Choroid plexus epithelial cell (primary cell): ENCODE measurements around the gene SPATC1L.

Source experiments
- DNase-seq: peaks from one replicate; pipeline ENCODE4 v3.0.0-alpha.2; 2010; ENCODE audit warnings: low read depth
- H3K4me3 ChIP-seq: 2 replicates; pipeline ENCODE4 v1.5.1; 2011; ENCODE audit warnings: low read depth, mild to moderate bottlenecking, control low read depth, low read length, moderate library complexity
- TF ChIP-seq, protein P1 (sequence below): conservative IDR thresholded peaks from 2 replicates; pipeline ENCODE4 v1.5.1; 2011; ENCODE audit warnings: low read depth, mild to moderate bottlenecking, control low read depth, inconsistent platforms, low read length, moderate library complexity

The SPATC1L gene

DNA sequence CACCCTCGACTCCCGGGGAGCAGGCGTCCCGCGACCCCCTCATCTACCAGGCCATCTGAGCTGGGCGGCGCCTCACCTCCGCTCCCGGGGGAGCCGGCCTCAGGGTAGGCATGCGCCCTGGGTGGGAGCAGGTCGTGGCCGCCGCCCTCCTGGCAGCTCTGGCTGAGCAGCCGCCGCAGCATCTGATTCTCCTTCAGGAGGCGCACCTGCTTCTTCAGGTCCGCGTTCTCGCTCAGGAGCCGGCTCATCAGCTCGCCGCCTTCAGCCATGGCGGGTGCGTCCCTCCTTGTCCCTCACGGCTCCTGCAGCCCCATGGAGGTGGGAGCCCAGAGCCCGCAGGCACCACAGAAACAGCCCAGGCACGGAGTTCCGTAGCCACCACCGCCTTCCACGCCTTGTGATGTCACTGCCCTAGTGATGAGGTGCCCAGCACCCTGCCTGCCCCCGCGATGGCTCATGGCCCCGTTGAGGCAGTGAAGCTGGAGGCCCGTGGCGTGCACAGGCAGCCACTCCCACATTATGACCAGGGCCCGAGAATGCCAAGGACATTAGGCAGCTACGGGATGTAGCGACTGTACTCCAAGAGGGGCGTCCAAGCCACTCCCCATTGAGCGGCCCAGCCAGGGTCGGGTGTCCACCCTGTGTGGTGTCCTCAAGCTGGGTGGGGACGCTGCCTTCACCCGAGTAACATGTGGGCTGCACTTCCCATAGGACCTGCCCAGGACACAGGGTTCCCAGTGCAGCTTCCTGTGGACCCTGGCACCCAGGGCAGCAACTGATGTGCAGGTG is 1.5 kb downstream of the SPATC1L start:
- TF ChIP-seq, protein P1, sequence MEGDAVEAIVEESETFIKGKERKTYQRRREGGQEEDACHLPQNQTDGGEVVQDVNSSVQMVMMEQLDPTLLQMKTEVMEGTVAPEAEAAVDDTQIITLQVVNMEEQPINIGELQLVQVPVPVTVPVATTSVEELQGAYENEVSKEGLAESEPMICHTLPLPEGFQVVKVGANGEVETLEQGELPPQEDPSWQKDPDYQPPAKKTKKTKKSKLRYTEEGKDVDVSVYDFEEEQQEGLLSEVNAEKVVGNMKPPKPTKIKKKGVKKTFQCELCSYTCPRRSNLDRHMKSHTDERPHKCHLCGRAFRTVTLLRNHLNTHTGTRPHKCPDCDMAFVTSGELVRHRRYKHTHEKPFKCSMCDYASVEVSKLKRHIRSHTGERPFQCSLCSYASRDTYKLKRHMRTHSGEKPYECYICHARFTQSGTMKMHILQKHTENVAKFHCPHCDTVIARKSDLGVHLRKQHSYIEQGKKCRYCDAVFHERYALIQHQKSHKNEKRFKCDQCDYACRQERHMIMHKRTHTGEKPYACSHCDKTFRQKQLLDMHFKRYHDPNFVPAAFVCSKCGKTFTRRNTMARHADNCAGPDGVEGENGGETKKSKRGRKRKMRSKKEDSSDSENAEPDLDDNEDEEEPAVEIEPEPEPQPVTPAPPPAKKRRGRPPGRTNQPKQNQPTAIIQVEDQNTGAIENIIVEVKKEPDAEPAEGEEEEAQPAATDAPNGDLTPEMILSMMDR: no peak
- peak overlapping the region; percentile 10 for H3K4me3 ChIP-seq

DNA sequence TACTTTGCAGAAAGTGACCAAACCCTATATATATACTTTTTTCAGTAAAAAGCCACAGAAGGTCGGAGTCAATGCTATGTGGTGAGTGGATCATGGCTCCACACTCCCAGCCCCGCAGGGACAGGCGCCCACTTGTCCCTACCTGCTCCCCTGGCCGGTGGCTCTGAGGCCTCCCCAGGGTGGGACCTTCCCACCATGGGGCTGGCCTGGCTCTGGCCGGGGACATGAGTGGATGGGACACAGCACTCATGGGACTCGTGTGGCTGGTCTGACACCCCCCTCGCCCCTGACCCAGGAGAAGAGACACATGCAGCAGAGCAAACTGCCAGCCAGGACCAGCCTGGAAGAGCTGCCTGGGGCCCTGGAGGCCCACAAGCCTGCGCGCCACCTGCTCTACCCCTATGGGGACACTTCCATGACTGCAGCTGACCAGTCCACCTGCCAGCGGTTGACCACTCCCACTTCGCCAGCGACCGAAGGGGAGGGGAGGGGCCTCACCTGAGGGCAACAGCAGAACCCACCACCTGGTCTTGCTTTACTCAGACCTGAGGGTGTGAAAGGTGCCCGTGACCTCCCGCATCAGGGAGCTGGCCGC is 2.2 kb downstream of the SPATC1L start:
- DNase-seq: no peak
- no peak overlapping the region for H3K4me3 ChIP-seq
- TF ChIP-seq, protein P1: no peak

More for the DNA sequence above, 1.5 kb downstream of the SPATC1L start:
- no peak for DNase-seq

DNA sequence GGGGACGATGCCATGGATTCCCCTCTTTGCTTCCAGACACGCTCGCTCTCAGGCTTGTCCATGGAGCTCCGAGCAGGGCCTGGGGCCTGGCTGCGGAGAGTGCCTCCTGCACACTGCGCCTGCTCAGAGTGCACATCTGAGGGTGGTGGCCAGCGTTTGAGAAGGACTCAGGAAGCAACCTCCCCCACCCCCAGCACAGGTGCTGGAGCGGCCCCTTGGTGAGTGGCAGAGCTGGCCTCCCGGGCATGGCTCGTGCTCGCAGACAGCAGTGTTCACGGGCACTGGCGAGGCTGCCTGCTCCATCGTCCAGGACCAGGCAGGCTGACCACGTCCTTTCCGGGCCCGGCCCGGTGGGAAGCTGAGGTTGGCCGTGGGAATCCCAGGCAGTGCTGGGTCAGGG is 2.8 kb downstream of the SPATC1L start:
- no peak for DNase-seq
- TF ChIP-seq, protein P1: no peak
- H3K4me3 ChIP-seq: no peak overlapping the region

DNA sequence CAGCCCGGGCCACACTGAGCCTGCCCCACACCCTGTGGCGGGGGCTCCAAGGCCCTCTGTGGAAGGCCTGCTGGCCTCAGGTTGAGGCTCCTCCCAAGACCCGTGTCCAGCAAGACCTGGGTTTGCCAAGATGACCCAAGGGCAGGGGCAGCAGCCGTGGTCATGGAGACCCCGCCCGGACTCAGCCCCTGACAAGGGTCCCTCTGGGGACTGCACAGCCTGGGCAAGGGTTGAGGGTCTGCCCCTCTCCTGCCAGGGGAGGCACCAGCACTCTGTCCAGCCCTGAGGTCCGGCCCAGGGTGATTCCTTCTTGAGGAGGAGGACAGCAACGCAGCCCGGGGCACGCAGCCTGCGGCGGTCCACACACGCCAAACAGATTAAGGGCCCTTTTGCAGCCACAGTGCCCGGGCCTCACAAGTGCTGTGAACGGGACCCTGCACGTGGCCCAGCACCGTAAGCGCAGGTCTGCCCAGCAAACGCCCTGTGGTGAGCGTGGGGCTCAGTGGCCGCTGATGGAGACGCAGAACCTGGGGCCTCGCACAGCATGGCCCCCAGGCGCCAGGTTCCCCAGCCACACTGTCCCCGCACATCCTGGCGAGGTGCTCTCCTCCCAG is 3.4 kb downstream of the SPATC1L start:
- H3K4me3 ChIP-seq: no peak overlapping the region
- TF ChIP-seq, protein P1: no peak

DNA sequence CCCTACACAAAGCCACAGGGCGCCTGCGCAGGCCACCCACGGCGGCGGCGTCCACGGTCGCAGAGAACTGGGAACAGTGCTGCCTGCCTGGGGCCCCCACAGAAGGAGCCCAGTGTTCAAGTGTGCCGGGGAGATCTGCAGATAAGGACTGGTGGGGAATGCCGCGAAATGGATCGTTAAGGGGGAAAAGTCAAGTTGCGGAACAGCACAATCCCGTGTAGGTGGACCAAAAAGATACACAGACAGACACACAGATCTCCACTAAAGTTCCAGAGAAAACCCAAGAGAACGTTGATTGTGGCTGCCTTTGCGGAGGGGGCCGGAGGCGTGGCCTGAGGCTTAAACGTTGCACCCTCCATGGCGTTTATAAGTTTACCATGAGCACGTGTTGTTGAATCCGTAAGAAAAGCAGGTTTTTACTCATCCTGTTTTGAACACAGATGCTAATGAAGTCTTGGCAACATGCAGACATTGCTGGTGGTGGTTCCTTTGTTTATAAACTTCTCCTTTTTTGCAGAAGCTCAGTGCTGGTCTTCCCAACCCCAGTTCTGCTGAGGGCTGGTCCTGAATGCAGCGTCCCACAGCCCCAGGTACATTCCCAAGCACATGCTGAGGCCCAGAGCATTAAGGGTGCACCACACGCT is 4.1 kb downstream of the SPATC1L start:
- TF ChIP-seq, protein P1: no peak
- H3K4me3 ChIP-seq: no peak overlapping the region
- DNase-seq: no peak

More for the DNA sequence above, 3.4 kb downstream of the SPATC1L start:
- no peak for DNase-seq

DNA sequence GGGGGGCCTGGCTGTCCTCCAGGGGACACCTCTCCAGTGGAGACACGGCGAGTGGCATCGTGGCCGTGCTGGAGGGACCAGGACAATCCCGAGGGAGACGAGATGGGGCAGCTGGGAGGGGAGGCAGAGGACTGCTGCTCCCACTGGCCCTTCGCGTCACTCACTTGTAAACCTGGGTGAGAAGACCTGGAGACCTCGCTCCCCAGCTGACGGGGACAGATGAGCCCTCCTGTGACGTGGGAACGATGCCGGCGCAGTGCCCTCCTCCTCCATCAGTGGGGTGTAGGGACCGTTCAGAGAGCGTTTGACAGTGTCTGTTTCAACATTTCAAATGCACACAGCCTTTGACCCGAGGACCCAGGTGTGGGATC is 4.6 kb downstream of the SPATC1L start:
- TF ChIP-seq, protein P1: no peak
- no peak overlapping the region for H3K4me3 ChIP-seq
- no peak for DNase-seq
